ENCODE data around the gene HOTAIR. TPM values are rescaled to one million over a fixed set of nuclear protein-coding genes. Genes with fewer than 3 reads are reported as not detected.

HOTAIR gene
- total and polyA plus RNA-seq, 4 donors, result not detected

DNA sequence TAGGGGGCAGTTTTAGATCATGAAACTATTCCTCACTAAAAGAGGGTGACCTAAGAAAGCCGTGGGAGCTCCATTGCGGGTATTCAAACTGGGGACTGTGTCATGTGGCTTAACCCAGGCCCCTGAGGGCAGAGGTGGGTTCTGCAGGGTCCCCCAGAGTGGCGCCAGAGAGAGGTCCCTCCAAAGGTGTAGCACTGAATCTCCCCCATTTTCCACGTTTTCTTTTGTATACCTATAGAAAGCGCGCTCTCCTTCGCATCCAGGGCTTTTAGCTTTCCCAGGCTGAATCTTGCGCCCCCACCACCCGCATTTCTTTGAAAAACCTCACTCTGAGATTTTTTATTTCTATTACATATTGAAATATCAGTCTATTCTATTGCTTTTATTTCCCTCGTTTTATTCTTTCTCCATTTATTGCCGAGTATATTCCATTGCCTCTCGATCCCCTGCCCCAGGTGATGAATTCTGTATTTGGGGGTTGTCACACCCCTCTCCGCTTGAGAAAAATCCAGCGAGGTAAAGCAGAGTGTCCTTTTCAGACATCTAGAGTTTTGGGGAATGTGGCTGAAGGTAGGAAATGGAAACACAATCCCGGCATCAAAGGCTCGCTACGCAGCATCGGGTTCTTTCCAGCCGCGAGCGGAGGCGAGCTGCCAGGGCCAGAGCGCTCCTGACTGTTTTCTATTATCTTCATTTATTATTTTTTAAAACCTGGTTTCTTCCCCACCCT lies 37.0 kb downstream of the HOTAIR start:
- Histone ChIP-seq H3K36me3 (ENCODE audit: control insufficient read depth in 4 of 4, insufficient read depth in 3 of 4, low read depth in 1 of 4, low read length in 3 of 4) (no peaks in the 10 kb centered on the region), H3K4me3 (ENCODE audit: low read depth in 1 of 3, low read length in 3 of 3) (no peak overlapping the region), H3K9me3 (ENCODE audit: control insufficient read depth in 4 of 4, low read length in 3 of 4) (peaks cover 0 to 3% (median 0%) of the 10 kb centered on the region in 4 donors), H3K4me1 (ENCODE audit: control insufficient read depth in 4 of 4, insufficient read depth in 4 of 4, low read length in 3 of 4) (peaks cover 0 to 3% (median 0%) of the 10 kb centered on the region in 4 donors), H3K27me3 (ENCODE audit: control insufficient read depth in 4 of 4, insufficient read depth in 4 of 4, low read length in 3 of 4) (peaks cover 2 to 30% (median 20%) of the 10 kb centered on the region in 4 donors), H3K27ac (ENCODE audit: low read depth in 1 of 2, low read length in 2 of 2) (no peak overlapping the region), H3K9ac (ENCODE audit: low read depth in 1 of 2, low read length in 2 of 2) (no peak overlapping the region)
- DNase-seq (ENCODE audit: low spot score), result no peak
- WGBS, result 21% methylated on average over 23 of the region's 23 CpGs
- TF ChIP-seq NR2F2 (IDR thresholded peaks at IDR 0.05), result no peak
- TF ChIP-seq, protein P1, sequence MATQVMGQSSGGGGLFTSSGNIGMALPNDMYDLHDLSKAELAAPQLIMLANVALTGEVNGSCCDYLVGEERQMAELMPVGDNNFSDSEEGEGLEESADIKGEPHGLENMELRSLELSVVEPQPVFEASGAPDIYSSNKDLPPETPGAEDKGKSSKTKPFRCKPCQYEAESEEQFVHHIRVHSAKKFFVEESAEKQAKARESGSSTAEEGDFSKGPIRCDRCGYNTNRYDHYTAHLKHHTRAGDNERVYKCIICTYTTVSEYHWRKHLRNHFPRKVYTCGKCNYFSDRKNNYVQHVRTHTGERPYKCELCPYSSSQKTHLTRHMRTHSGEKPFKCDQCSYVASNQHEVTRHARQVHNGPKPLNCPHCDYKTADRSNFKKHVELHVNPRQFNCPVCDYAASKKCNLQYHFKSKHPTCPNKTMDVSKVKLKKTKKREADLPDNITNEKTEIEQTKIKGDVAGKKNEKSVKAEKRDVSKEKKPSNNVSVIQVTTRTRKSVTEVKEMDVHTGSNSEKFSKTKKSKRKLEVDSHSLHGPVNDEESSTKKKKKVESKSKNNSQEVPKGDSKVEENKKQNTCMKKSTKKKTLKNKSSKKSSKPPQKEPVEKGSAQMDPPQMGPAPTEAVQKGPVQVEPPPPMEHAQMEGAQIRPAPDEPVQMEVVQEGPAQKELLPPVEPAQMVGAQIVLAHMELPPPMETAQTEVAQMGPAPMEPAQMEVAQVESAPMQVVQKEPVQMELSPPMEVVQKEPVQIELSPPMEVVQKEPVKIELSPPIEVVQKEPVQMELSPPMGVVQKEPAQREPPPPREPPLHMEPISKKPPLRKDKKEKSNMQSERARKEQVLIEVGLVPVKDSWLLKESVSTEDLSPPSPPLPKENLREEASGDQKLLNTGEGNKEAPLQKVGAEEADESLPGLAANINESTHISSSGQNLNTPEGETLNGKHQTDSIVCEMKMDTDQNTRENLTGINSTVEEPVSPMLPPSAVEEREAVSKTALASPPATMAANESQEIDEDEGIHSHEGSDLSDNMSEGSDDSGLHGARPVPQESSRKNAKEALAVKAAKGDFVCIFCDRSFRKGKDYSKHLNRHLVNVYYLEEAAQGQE (IDR thresholded peaks at IDR 0.05), result no peak

- peaks cover 0 to 3% (median 0%) of the 10 kb centered on the region in 4 donors for H3K4me1 ChIP-seq (ENCODE audit: control insufficient read depth in 4 of 4, insufficient read depth in 4 of 4, low read length in 3 of 4)
- TF ChIP-seq NR2F2 (IDR thresholded peaks at IDR 0.05) (no peak), RAD21 (IDR thresholded peaks at IDR 0.05) (no peak), RXRA (IDR thresholded peaks at IDR 0.05) (no peak), TAF1 (conservative IDR thresholded peaks at IDR 0.05) (no peak), HNF4G (IDR thresholded peaks at IDR 0.05) (no peak)
- DNase-seq (ENCODE audit: low spot score), result no peak
- H3K9ac ChIP-seq (ENCODE audit: low read depth in 1 of 2, low read length in 2 of 2), result no peak overlapping the region
- peaks cover 0 to 3% (median 0%) of the 10 kb centered on the region in 4 donors for H3K9me3 ChIP-seq (ENCODE audit: control insufficient read depth in 4 of 4, low read length in 3 of 4)
- whole genome bisulfite sequencing, result 16% methylated on average over 12 of the region's 12 CpGs
- no peak overlapping the region for H3K4me3 ChIP-seq (ENCODE audit: low read depth in 1 of 3, low read length in 3 of 3)
- peaks cover 6 to 31% (median 21%) of the 10 kb centered on the region in 4 donors for H3K27me3 ChIP-seq (ENCODE audit: control insufficient read depth in 4 of 4, insufficient read depth in 4 of 4, low read length in 3 of 4)
- no peak overlapping the region for H3K27ac ChIP-seq (ENCODE audit: low read depth in 1 of 2, low read length in 2 of 2)
- H3K36me3 ChIP-seq (ENCODE audit: control insufficient read depth in 4 of 4, insufficient read depth in 3 of 4, low read depth in 1 of 4, low read length in 3 of 4), result no peaks in the 10 kb centered on the region
Observed at GRCh38 chr12:53937099-53937498, 37.7 kb downstream of the HOTAIR start.

GRCh38 chr12:53935383-53936341 lies 39.1 kb downstream of the HOTAIR start:
- Histone ChIP-seq H3K9me3 (ENCODE audit: control insufficient read depth in 4 of 4, low read length in 3 of 4) (peaks cover 0 to 3% (median 0%) of the 10 kb centered on the region in 4 donors), H3K27ac (ENCODE audit: low read depth in 1 of 2, low read length in 2 of 2) (no peak overlapping the region), H3K4me1 (ENCODE audit: control insufficient read depth in 4 of 4, insufficient read depth in 4 of 4, low read length in 3 of 4) (peaks cover 0 to 3% (median 0%) of the 10 kb centered on the region in 4 donors), H3K9ac (ENCODE audit: low read depth in 1 of 2, low read length in 2 of 2) (no peak overlapping the region), H3K27me3 (ENCODE audit: control insufficient read depth in 4 of 4, insufficient read depth in 4 of 4, low read length in 3 of 4) (peaks cover 9 to 34% (median 24%) of the 10 kb centered on the region in 4 donors), H3K36me3 (ENCODE audit: control insufficient read depth in 4 of 4, insufficient read depth in 3 of 4, low read depth in 1 of 4, low read length in 3 of 4) (no peaks in the 10 kb centered on the region), H3K4me3 (ENCODE audit: low read depth in 1 of 3, low read length in 3 of 3) (no peak overlapping the region)
- DNase-seq (ENCODE audit: low spot score), result no peak
- no peak for TF ChIP-seq FOXA2 (IDR thresholded peaks at IDR 0.05)
- WGBS, result 7% methylated on average over 49 of the region's 49 CpGs
